ENCODE measurements around the gene KCNT1.
"Not testable (repeated sequence)": the region's sequence is repeated elsewhere in the genome, so short reads cannot be mapped to it uniquely, and the experiment has no call there.

KCNT1 gene

GRCh38 chr9:135672786-135673185 lies 29.2 kb upstream of the KCNT1 start:
- not testable (repeated sequence) for DNase-seq (ENCODE audit: low read depth)

- no peak for DNase-seq (ENCODE audit: low read depth)
Observed at GRCh38 chr9:135673941-135674340, 28.0 kb upstream of the KCNT1 start.

- no peak for DNase-seq (ENCODE audit: low read depth)
Observed at GRCh38 chr9:135674977-135675376, 27.0 kb upstream of the KCNT1 start.

- no peak for DNase-seq (ENCODE audit: low read depth)
Observed at GRCh38 chr9:135676891-135677290, 25.1 kb upstream of the KCNT1 start.

GRCh38 chr9:135677641-135678168 lies 24.3 kb upstream of the KCNT1 start:
- no peak for DNase-seq (ENCODE audit: low read depth)

GRCh38 chr9:135678236-135679017 lies 23.6 kb upstream of the KCNT1 start:
- no peak for DNase-seq (ENCODE audit: low read depth)

GRCh38 chr9:135680056-135680455 lies 21.9 kb upstream of the KCNT1 start:
- DNase-seq (ENCODE audit: low read depth) = no peak

GRCh38 chr9:135681161-135681560 lies 20.8 kb upstream of the KCNT1 start:
- no peak for DNase-seq (ENCODE audit: low read depth)

GRCh38 chr9:135683401-135684034 lies 18.5 kb upstream of the KCNT1 start:
- no peak for DNase-seq (ENCODE audit: low read depth)

GRCh38 chr9:135684691-135685090 lies 17.3 kb upstream of the KCNT1 start:
- no peak for DNase-seq (ENCODE audit: low read depth)

- DNase-seq (ENCODE audit: low read depth) = no peak
Observed at GRCh38 chr9:135687216-135687615, 14.8 kb upstream of the KCNT1 start.

- DNase-seq (ENCODE audit: low read depth) = no peak
Observed at GRCh38 chr9:135689011-135689410, 13.0 kb upstream of the KCNT1 start.

GRCh38 chr9:135690836-135691570 lies 11.0 kb upstream of the KCNT1 start:
- no peak for DNase-seq (ENCODE audit: low read depth)

GRCh38 chr9:135692410-135692809 lies 9.6 kb upstream of the KCNT1 start:
- no peak for DNase-seq (ENCODE audit: low read depth)

GRCh38 chr9:135693265-135693664 lies 8.7 kb upstream of the KCNT1 start:
- DNase-seq (ENCODE audit: low read depth) = no peak

GRCh38 chr9:135693771-135694170 lies 8.2 kb upstream of the KCNT1 start:
- no peak for DNase-seq (ENCODE audit: low read depth)

GRCh38 chr9:135694414-135694813 lies 7.6 kb upstream of the KCNT1 start:
- no peak for DNase-seq (ENCODE audit: low read depth)

- no peak for DNase-seq (ENCODE audit: low read depth)
Observed at GRCh38 chr9:135695036-135695435, 6.9 kb upstream of the KCNT1 start.

- DNase-seq (ENCODE audit: low read depth) = no peak
Observed at GRCh38 chr9:135695642-135696041, 6.3 kb upstream of the KCNT1 start.

GRCh38 chr9:135696446-135696845 lies 5.5 kb upstream of the KCNT1 start:
- no peak for DNase-seq (ENCODE audit: low read depth)

GRCh38 chr9:135697226-135697625 lies 4.8 kb upstream of the KCNT1 start:
- DNase-seq (ENCODE audit: low read depth) = no peak

GRCh38 chr9:135698236-135698635 lies 3.7 kb upstream of the KCNT1 start:
- DNase-seq (ENCODE audit: low read depth) = no peak

GRCh38 chr9:135698767-135699166 lies 3.2 kb upstream of the KCNT1 start:
- DNase-seq (ENCODE audit: low read depth) = no peak
